Ovary (tissue), 9 donors: ENCODE measurements around the gene FGD4. TPM values are rescaled to one million over a fixed set of nuclear protein-coding genes. Genes with fewer than 3 reads are reported as not detected.

ENCODE experiments used
- DNase-seq, 5 donors: peaks; one replicate each; pipeline ENCODE4 v3.0.0-alpha.2; 2019 to 2020
- H3K27ac ChIP-seq, 2 donors: fragments of 200-600 bp; one replicate each; pipeline versions ENCODE4 v1.5.1 to v1.8.0; 2019 to 2022
- H3K27me3 ChIP-seq: fragments of 200-600 bp; one replicate; pipeline ENCODE4 v1.8.0; 2022
- H3K36me3 ChIP-seq: fragments of 200-600 bp; sonication (generic); one replicate; pipeline ENCODE4 v1.5.1; 2019
- H3K4me1 ChIP-seq: one replicate; pipeline ENCODE4 v1.8.1; 2013; ENCODE audit warnings: mild to moderate bottlenecking, moderate library complexity; ENCODE audit not compliant: insufficient read depth
- H3K4me3 ChIP-seq: fragments of 200-600 bp; sonication (generic); one replicate; pipeline ENCODE4 v1.5.1; 2017
- H3K9me3 ChIP-seq, 2 donors: fragments of 200-600 bp in 1 of 2; sonication (generic) in 1 of 2; one replicate each; pipeline versions ENCODE4 v1.5.1 to v1.8.1; 2013 to 2019; ENCODE audit warnings: mild to moderate bottlenecking in 1 of 2, moderate library complexity in 1 of 2
- CTCF ChIP-seq, 3 donors: fragments of 450-650 bp in 2 of 3; fragments of 200-600 bp in 1 of 3; IDR thresholded peaks; one replicate each; pipeline versions ENCODE4 v1.5.1 to v1.8.0; 2016 to 2022; ENCODE audit warnings: antibody characterized with exemption in 3 of 3, mild to moderate bottlenecking in 1 of 3
- EP300 ChIP-seq: sonication (generic); formaldehyde crosslinking; IDR thresholded peaks from one replicate; pipeline ENCODE4 v1.6.1; 2017; ENCODE audit warnings: antibody characterized with exemption
- POLR2A ChIP-seq: fragments of 450-650 bp; IDR thresholded peaks from one replicate; pipeline ENCODE4 v1.6.1; 2017; ENCODE audit warnings: antibody characterized with exemption, mild to moderate bottlenecking, moderate library complexity
- WGBS, 3 donors: extraction: QIAGEN DNeasy Blood & Tissue Kit in 1 of 3; methylation state at CpG; one replicate each; pipeline versions ENCODE4 v1.1.5 to v1.1.7; 2013 to 2017; 5-methylcytosine and 5-hydroxymethylcytosine counted together
- intact Hi-C, 4 donors: fragments of 100-400 bp; cut with DNase I; formaldehyde crosslinking; loops; one replicate each; pipeline versions ENCODE4 v1.11.0 to v1.15.1; 2022 to 2023
- polyA plus RNA-seq, 2 donors: library from polyadenylated mRNA; stranded (reverse); fragments of 200-250 nt in 1 of 2; fragments of 350-450 nt in 1 of 2; fragmentation: Illumina TruSeq in 1 of 2; extraction: RNeasy Lipid Tissue Mini Kit (QIAGEN cat#74804) in 1 of 2; gene quantifications; one replicate each; pipeline ENCODE4 v1.2.3, GENCODE V29; 2013 to 2014
- total RNA-seq, 7 donors: library from RNA; depleted of rRNA in 2 of 7; stranded (reverse); fragments of >200 nt in 2 of 7; fragmentation: NEBNext Ultra II Directional in 3 of 7; extraction: Animal tissue kit (Norgen Biotek cat#: 25700) in 3 of 7; gene quantifications; one replicate each; pipeline versions ENCODE4 v1.1.0 to v1.2.4, GENCODE V29; 2016 to 2023
- donor health status: DM: no; HTN: no; CAD: no; lungs with moderate emphysema.
- donor health status: DM: no; HTN: no; CAD: no.
- donor health status: Bipolar disorder and iron deficiency.
- donor health status: DM: yes; HTN: yes; CAD: no.
- donor health status: DM: no; HTN: no; CAD: no.
- donor health status: DM: yes; HTN: yes; CAD: no.

Gene FGD4
- total and polyA plus RNA-seq, 9 donors = 14.6 to 85.0 (median 51.6) TPM

GRCh38 chr12:32650508-32650907 lies 251.2 kb downstream of the FGD4 start:
- no peak overlapping the region for H3K4me3 ChIP-seq
- no peak overlapping the region for H3K27ac ChIP-seq
- no peak for TF ChIP-seq POLR2A
- TF ChIP-seq EP300 = no peak
- no peak for TF ChIP-seq CTCF (IDR thresholded peaks at IDR 0.05)
- no peaks in the 10 kb centered on the region for H3K9me3 ChIP-seq
- H3K4me1 ChIP-seq = peaks cover 4% of the 10 kb centered on the region
- intact Hi-C loops = no loop called here
- DNase-seq = no peak
- H3K27me3 ChIP-seq = no peaks in the 10 kb centered on the region
- H3K36me3 ChIP-seq = no peaks in the 10 kb centered on the region
- 43 to 77% (median 65%) methylated on average over 2 of the region's 2 CpGs for WGBS, 3 donors

- peaks cover 4% of the 10 kb centered on the region for H3K4me1 ChIP-seq
- no peaks in the 10 kb centered on the region for H3K9me3 ChIP-seq
- 93 to 97% (median 94%) methylated on average over 5 of the region's 5 CpGs for WGBS, 3 donors
- intact Hi-C loops = no loop called here
- TF ChIP-seq CTCF (IDR thresholded peaks at IDR 0.05) (no peak), POLR2A (no peak), EP300 (no peak)
- DNase-seq = no peak
- H3K4me3 ChIP-seq = no peak overlapping the region
- no peaks in the 10 kb centered on the region for H3K36me3 ChIP-seq
- no peak overlapping the region for H3K27ac ChIP-seq
- no peaks in the 10 kb centered on the region for H3K27me3 ChIP-seq
Measured at GRCh38 chr12:32651151-32651955, 252.0 kb downstream of the FGD4 start.

- 86 to 92% (median 89%) methylated on average over 4 of the region's 4 CpGs for WGBS, 3 donors
- intact Hi-C loops = no loop called here
- H3K9me3 ChIP-seq = no peaks in the 10 kb centered on the region
Measured at GRCh38 chr12:32651956-32652210, 252.5 kb downstream of the FGD4 start.

GRCh38 chr12:32659908-32660440 lies 260.6 kb downstream of the FGD4 start:
- no peak for DNase-seq
- H3K36me3 ChIP-seq = no peaks in the 10 kb centered on the region
- no peaks in the 10 kb centered on the region for H3K9me3 ChIP-seq
- no peak overlapping the region for H3K27ac ChIP-seq
- H3K4me1 ChIP-seq = no peaks in the 10 kb centered on the region
- intact Hi-C loops = loop anchor here in 3 of 4 donors (5.0 to 10.0 kb wide), 4 partner anchors 198 to 295 kb away; no protein-coding TSS in a partner anchor
- 53 to 61% (median 55%) methylated on average over 6 of the region's 6 CpGs for WGBS, 3 donors
- H3K27me3 ChIP-seq = no peaks in the 10 kb centered on the region
- no peak overlapping the region for H3K4me3 ChIP-seq
- TF ChIP-seq POLR2A (no peak), EP300 (no peak), CTCF (IDR thresholded peaks at IDR 0.05) (no peak)

More at GRCh38 chr12:32651956-32652210, 252.5 kb downstream of the FGD4 start:
- no peak overlapping the region for H3K27ac ChIP-seq
- H3K27me3 ChIP-seq = no peaks in the 10 kb centered on the region
- TF ChIP-seq POLR2A (no peak), EP300 (no peak), CTCF (IDR thresholded peaks at IDR 0.05) (no peak)
- H3K36me3 ChIP-seq = no peaks in the 10 kb centered on the region
- no peak overlapping the region for H3K4me3 ChIP-seq
- DNase-seq = no peak
- peaks cover 4% of the 10 kb centered on the region for H3K4me1 ChIP-seq
